GM12878 (cell line): ENCODE results near the gene VRTN. TPM values are rescaled to one million over a fixed set of nuclear protein-coding genes. Genes with fewer than 3 reads are reported as not detected.

Experiments used
- ATAC-seq: fragments of 200-7000 bp; cut with Tn5 transposase; 3 replicates; pipeline ENCODE4 v1.9.1; 2020; ENCODE audit warnings: mild to moderate bottlenecking, moderate library complexity
- BruUV-seq: library from RNA; stranded (reverse); fragments of 400-500 nt; replicated peaks from 2 replicates; lab custom pipeline; 2021; lab: Mats Ljungman, UMichigan
- CTCF ChIA-PET: fragments of 300-600 bp; sonication (Branson Sonifier 250); formaldehyde crosslinking; extraction: SDS; loops from one replicate; lab custom pipeline; 2021; ENCODE audit warnings: inconsistent platforms; lab: Yijun Ruan, JAX
- POLR2A ChIA-PET: fragments of 350-600 bp; formaldehyde crosslinking; extraction: SDS; loops from one replicate; lab custom pipeline; 2021; ENCODE audit warnings: inconsistent platforms; lab: Charles Lee
- RAD21 ChIA-PET: fragments of 300-600 bp; sonication (Branson Sonifier 250); formaldehyde crosslinking; loops from one replicate; lab custom pipeline; 2023; ENCODE audit warnings: antibody characterized with exemption; ENCODE audit not compliant: unreplicated experiment; lab: Charles Lee
- SMC1A ChIA-PET: fragments of 300-600 bp; sonication (Branson Sonifier 250); formaldehyde crosslinking; loops from one replicate; lab custom pipeline; 2023; ENCODE audit not compliant: unreplicated experiment, uncharacterized antibody; lab: Charles Lee
- DNase-seq: peaks from one replicate; pipeline ENCODE4 v3.0.0-alpha.2; 2011; ENCODE audit warnings: low read depth, low spot score
- FAIRE-seq: peaks from 3 replicates; lab custom pipeline; 2011; peaks lifted over from hg19 to GRCh38; lab: Jason Lieb, UNC
- H2AFZ ChIP-seq: 2 replicates; pipeline ENCODE4 v1.6.0; 2011; ENCODE audit warnings: low read depth, low read length, control low read depth; ENCODE audit not compliant: control insufficient read depth
- H3K27ac ChIP-seq: 2 replicates; pipeline ENCODE4 v1.5.1; 2011; ENCODE audit warnings: control low read depth; ENCODE audit not compliant: control insufficient read depth, insufficient read depth
- H3K27me3 ChIP-seq, 2 experiments: replicated peaks in 1 of 2; 2 replicates each; pipeline versions ENCODE4 v1.6.0 to v1.6.1; 2011; ENCODE audit warnings: low read length in 1 of 2; ENCODE audit not compliant: control insufficient read depth in 2 of 2, insufficient read depth in 2 of 2
- H3K36me3 ChIP-seq, 2 experiments: 2 replicates each; pipeline ENCODE4 v1.5.1; 2011; ENCODE audit warnings: low read length in 1 of 2; ENCODE audit not compliant: control insufficient read depth in 2 of 2, insufficient read depth in 2 of 2
- H3K4me1 ChIP-seq: 2 replicates; pipeline ENCODE4 v1.6.1; 2011; ENCODE audit warnings: mild to moderate bottlenecking, low read length, moderate library complexity, mixed read lengths; ENCODE audit not compliant: control insufficient read depth, insufficient read depth
- H3K4me2 ChIP-seq: 2 replicates; pipeline ENCODE4 v1.6.0; 2011; ENCODE audit warnings: control low read depth; ENCODE audit not compliant: control insufficient read depth, insufficient read depth
- H3K4me3 ChIP-seq: fragments of 200-600 bp; sonication (generic); 2 replicates; pipeline ENCODE4 v1.5.1; 2016
- H3K79me2 ChIP-seq: 2 replicates; pipeline ENCODE4 v1.6.0; 2011; ENCODE audit warnings: low read length; ENCODE audit not compliant: control insufficient read depth, insufficient read depth
- H3K9ac ChIP-seq: 2 replicates; pipeline ENCODE4 v1.8.0; 2011; ENCODE audit warnings: low read length, control low read depth, mixed read lengths; ENCODE audit not compliant: control insufficient read depth, insufficient read depth
- H3K9me3 ChIP-seq: replicated peaks from 3 replicates; pipeline ENCODE4 v1.5.1; 2011; ENCODE audit warnings: mild to moderate bottlenecking, low read length; ENCODE audit not compliant: control insufficient read depth, insufficient read depth
- H4K20me1 ChIP-seq: 2 replicates; pipeline ENCODE4 v1.6.0; 2011; ENCODE audit not compliant: control insufficient read depth, insufficient read depth
- ASH2L ChIP-seq: fragments of 300-600, 200-600 bp; sonication (generic); IDR thresholded peaks from 2 replicates; pipeline ENCODE4 v1.6.1; 2017; ENCODE audit warnings: low read depth, mild to moderate bottlenecking, borderline replicate concordance
- ATF7 ChIP-seq: fragments of 450-650 bp; IDR thresholded peaks from 2 replicates; pipeline ENCODE4 v1.6.1; 2016; ENCODE audit warnings: low read depth, mild to moderate bottlenecking
- BMI1 ChIP-seq: fragments of 450-650 bp; IDR thresholded peaks from 2 replicates; pipeline ENCODE4 v1.6.1; 2016; ENCODE audit warnings: mild to moderate bottlenecking, moderate library complexity, borderline replicate concordance
- FOS ChIP-seq: IDR thresholded peaks from 3 replicates; pipeline ENCODE4 v1.6.1; 2011; ENCODE audit warnings: borderline replicate concordance; ENCODE audit not compliant: insufficient read length; ENCODE audit errors: extremely low read depth
- FOXM1 ChIP-seq: IDR thresholded peaks from 2 replicates; pipeline ENCODE4 v1.6.1; 2012; ENCODE audit warnings: low read depth, mild to moderate bottlenecking, inconsistent platforms, low read length, moderate library complexity
- HDAC2 ChIP-seq: fragments of 200-600 bp; sonication (generic); IDR thresholded peaks from 2 replicates; pipeline ENCODE4 v1.6.1; 2017
- JUNB ChIP-seq: IDR thresholded peaks from 2 replicates; pipeline ENCODE4 v1.6.1; 2016; ENCODE audit warnings: antibody characterized with exemption, mild to moderate bottlenecking
- MYB ChIP-seq: fragments of 150-350 bp; IDR thresholded peaks from 2 replicates; pipeline ENCODE4 v1.6.1; 2014; ENCODE audit warnings: mild to moderate bottlenecking, low read depth, low read length, borderline replicate concordance
- NRF1 ChIP-seq: conservative IDR thresholded peaks from 2 replicates; pipeline ENCODE4 v1.6.1; 2011; ENCODE audit warnings: mild to moderate bottlenecking, low read depth, low read length, improper control_type of control experiment
- POLR2A ChIP-seq: IDR thresholded peaks from 2 replicates; pipeline ENCODE4 v1.6.1; 2011; ENCODE audit warnings: low read depth, mild to moderate bottlenecking, low read length
- RBBP5 ChIP-seq: fragments of 200-600 bp; sonication (generic); conservative IDR thresholded peaks from 2 replicates; pipeline ENCODE4 v1.6.1; 2016
- SMAD1 ChIP-seq: fragments of 450-650 bp; IDR thresholded peaks from 2 replicates; pipeline ENCODE4 v1.6.1; 2018; ENCODE audit warnings: mild to moderate bottlenecking, low read depth; ENCODE audit not compliant: partially characterized antibody
- SMARCA5 ChIP-seq: fragments of 450-650 bp; IDR thresholded peaks from 2 replicates; pipeline ENCODE4 v1.6.1; 2017; ENCODE audit warnings: mild to moderate bottlenecking
- SMC3 ChIP-seq: IDR thresholded peaks from 2 replicates; pipeline ENCODE4 v1.6.1; 2011; ENCODE audit warnings: low read length, improper control_type of control experiment, borderline replicate concordance
- SPI1 ChIP-seq: IDR thresholded peaks from 2 replicates; pipeline ENCODE4 v1.6.1; 2011; ENCODE audit warnings: low read depth, mild to moderate bottlenecking, low read length, moderate library complexity, borderline replicate concordance; ENCODE audit not compliant: insufficient read depth
- SREBF1 ChIP-seq: IDR thresholded peaks from 2 replicates; pipeline ENCODE4 v1.6.1; 2012; ENCODE audit warnings: mild to moderate bottlenecking, low read length
- TCF3 ChIP-seq: IDR thresholded peaks from 2 replicates; pipeline ENCODE4 v1.6.1; 2012; ENCODE audit warnings: low read depth, mild to moderate bottlenecking, low read length, borderline replicate concordance; ENCODE audit not compliant: insufficient read depth
- ZZZ3 ChIP-seq: IDR thresholded peaks from 2 replicates; pipeline ENCODE4 v1.6.1; 2011; ENCODE audit warnings: low read depth; ENCODE audit not compliant: control insufficient read depth, insufficient read length
- WGBS: methylation state at CpG from one replicate; pipeline ENCODE4 v1.1.6; 2016; ENCODE audit warnings: low lambda C conversion rate; ENCODE audit not compliant: insufficient replicate concordance, insufficient coverage; ENCODE audit errors: missing lambda C conversion rate; 5-methylcytosine and 5-hydroxymethylcytosine counted together
- in situ Hi-C: fragments of 300-500 bp; cut with MboI; formaldehyde crosslinking; loops from 9 replicates; pipeline ENCODE4 v1.14.3; 2018; ENCODE audit warnings: mixed read lengths
- intact Hi-C: fragments of 100-400 bp; cut with micrococcal nuclease; formaldehyde crosslinking; loops from one replicate; pipeline ENCODE4 v1.14.2; 2022; ENCODE audit not compliant: unreplicated experiment
- polyA plus RNA-seq, 11 experiments: library from polyadenylated mRNA; depleted of rRNA in 4 of 11; unstranded in 6 of 11; stranded (reverse) in 5 of 11; fragments of >200 nt; fragmentation: Nextera tagmentation in 4 of 11; fragmentation: Illumina TruSeq in 1 of 11; extraction: Ambion mirVana in 4 of 11; extraction: Trizol in 1 of 11; gene quantifications; 1 replicate in 1 of 11; 2 replicates in 10 of 11; pipeline versions ENCODE4 v1.2.1 to v1.2.3, GENCODE V29; 2011 to 2016; ENCODE audit warnings: inconsistent platforms in 2 of 11, missing spikeins in 2 of 11, low read depth in 1 of 11
- total RNA-seq, 4 experiments: library from RNA; depleted of rRNA in 3 of 4; stranded (reverse); fragments of >200 nt in 3 of 4; fragmentation: Illumina TruSeq in 1 of 4; extraction: Trizol in 1 of 4; gene quantifications; 2 replicates each; pipeline versions ENCODE4 v1.2.1 to v1.2.3, GENCODE V29; 2013 to 2021
- TF ChIP-seq, protein P1 (sequence below): fragments of 150-350 bp; IDR thresholded peaks from 2 replicates; pipeline ENCODE4 v1.6.1; 2014; ENCODE audit warnings: mild to moderate bottlenecking, low read depth, low read length
- TF ChIP-seq, protein P2 (sequence below): fragments of 450-650 bp; conservative IDR thresholded peaks from 2 replicates; pipeline ENCODE4 v1.6.1; 2017; ENCODE audit warnings: mild to moderate bottlenecking, moderate library complexity

Gene VRTN
- total and polyA plus RNA-seq, 10 of the 15 experiments (the other 5 are each of a cell fraction or from before 2014, with no cell fraction given), result 0.31 TPM; not detected in 9

DNA sequence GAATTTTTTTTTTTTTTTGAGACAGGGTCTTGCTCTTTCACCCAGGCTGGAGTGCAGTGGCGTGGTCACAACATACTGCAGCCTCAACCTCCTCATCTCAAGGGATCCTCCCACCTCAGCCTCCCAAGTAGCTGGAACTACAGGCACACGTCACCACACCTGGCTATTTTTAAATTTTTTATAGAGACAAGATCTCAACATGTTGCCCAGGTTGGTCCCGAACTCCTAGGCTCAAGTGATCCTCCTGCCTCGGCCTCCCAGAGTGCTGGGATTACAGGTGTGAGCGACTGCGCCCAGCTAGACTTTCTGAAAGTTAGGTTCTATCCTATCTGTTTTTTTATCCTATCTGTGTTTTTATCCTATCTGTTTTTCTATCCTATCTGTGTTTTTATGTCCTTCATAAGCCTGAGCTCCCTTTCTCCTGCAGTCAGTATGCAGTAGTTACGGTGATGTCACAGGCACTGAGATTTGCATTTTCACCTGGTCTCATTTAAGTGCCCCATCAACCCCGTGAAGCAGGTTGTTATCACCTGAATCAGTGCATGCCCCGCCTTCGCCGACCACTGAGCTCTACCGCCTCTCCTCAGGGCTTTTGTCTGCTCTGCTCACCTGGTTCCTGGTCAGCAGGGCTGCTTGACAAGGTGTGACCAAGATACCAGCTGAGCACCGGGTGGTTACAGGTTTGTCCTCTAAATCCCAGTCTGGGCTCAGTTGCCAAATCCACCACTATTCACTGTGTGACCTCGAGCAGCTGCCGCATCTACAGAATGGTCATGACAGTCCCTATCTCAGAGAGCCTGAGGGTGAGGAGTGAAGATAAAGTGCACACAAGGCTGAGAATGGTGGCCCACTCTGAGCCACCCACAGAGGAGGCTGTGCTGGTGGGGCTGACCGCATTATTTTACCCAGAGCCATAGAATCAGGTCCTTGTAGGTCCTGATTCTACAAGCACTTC is 44.6 kb downstream of the VRTN start:
- 55% methylated on average over 16 of the region's 16 CpGs for WGBS
- Histone ChIP-seq H4K20me1 (no peaks in the 10 kb centered on the region), H3K36me3 (no peaks in the 10 kb centered on the region), H3K9me3 (no peaks in the 10 kb centered on the region), H3K79me2 (no peaks in the 10 kb centered on the region), H3K27me3 (peaks cover 0 to 3% of the 10 kb centered on the region in 2 experiments; a peak in 1 of 4 replicates), H3K9ac (no peak overlapping the region), H2AFZ (no peak overlapping the region), H3K27ac (no peak overlapping the region), H3K4me3 (no peak overlapping the region), H3K4me1 (no peaks in the 10 kb centered on the region), H3K4me2 (no peak overlapping the region)
- ChIA-PET CTCF (no interaction called here), RAD21 (no interaction called here), POLR2A (no interaction called here), SMC1A (interaction anchor here (1.0 kb wide), 1 partner anchor 29 kb away, joined by 4 read pairs; no protein-coding TSS in a partner anchor)
- in situ Hi-C loops, result no loop called here
- no TSS peak for BruUV-seq
- intact Hi-C loops, result no loop called here
- FAIRE-seq (no peak), DNase-seq (no peak), ATAC-seq (no peak)
- TF ChIP-seq SREBF1 (no peak), RBBP5 (no peak), BMI1 (no peak), FOXM1 (no peak), ZZZ3 (no peak), JUNB (no peak), POLR2A (no peak), SMARCA5 (no peak), TCF3 (no peak), MYB (no peak), SMAD1 (no peak), HDAC2 (no peak), NRF1 (no peak), FOS (no peak), SPI1 (no peak), ASH2L (no peak), SMC3 (no peak), ATF7 (no peak)
- TF ChIP-seq, protein P1, sequence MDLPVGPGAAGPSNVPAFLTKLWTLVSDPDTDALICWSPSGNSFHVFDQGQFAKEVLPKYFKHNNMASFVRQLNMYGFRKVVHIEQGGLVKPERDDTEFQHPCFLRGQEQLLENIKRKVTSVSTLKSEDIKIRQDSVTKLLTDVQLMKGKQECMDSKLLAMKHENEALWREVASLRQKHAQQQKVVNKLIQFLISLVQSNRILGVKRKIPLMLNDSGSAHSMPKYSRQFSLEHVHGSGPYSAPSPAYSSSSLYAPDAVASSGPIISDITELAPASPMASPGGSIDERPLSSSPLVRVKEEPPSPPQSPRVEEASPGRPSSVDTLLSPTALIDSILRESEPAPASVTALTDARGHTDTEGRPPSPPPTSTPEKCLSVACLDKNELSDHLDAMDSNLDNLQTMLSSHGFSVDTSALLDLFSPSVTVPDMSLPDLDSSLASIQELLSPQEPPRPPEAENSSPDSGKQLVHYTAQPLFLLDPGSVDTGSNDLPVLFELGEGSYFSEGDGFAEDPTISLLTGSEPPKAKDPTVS, result no peak
- TF ChIP-seq, protein P2, sequence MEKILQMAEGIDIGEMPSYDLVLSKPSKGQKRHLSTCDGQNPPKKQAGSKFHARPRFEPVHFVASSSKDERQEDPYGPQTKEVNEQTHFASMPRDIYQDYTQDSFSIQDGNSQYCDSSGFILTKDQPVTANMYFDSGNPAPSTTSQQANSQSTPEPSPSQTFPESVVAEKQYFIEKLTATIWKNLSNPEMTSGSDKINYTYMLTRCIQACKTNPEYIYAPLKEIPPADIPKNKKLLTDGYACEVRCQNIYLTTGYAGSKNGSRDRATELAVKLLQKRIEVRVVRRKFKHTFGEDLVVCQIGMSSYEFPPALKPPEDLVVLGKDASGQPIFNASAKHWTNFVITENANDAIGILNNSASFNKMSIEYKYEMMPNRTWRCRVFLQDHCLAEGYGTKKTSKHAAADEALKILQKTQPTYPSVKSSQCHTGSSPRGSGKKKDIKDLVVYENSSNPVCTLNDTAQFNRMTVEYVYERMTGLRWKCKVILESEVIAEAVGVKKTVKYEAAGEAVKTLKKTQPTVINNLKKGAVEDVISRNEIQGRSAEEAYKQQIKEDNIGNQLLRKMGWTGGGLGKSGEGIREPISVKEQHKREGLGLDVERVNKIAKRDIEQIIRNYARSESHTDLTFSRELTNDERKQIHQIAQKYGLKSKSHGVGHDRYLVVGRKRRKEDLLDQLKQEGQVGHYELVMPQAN, result no peak
